Panc1 (cell line): ENCODE data around the gene TMEM87A. TPM values are rescaled to one million over a fixed set of nuclear protein-coding genes. Genes with fewer than 3 reads are reported as not detected.

Experiments
- ATAC-seq: fragments of 200-7000 bp; cut with Tn5 transposase; 2 replicates; pipeline ENCODE4 v1.9.1; 2020; ENCODE audit warnings: mild to moderate bottlenecking, moderate library complexity
- BruUV-seq: library from RNA; stranded (reverse); fragments of 400-500 nt; replicated peaks from 2 replicates; lab custom pipeline; 2021; lab: Mats Ljungman, UMichigan
- CTCF ChIA-PET: fragments of 300-600 bp; sonication (Branson Sonifier 250); formaldehyde crosslinking; loops from one replicate; lab custom pipeline; 2022; ENCODE audit warnings: antibody characterized with exemption; lab: Charles Lee
- POLR2A ChIA-PET: fragments of 300-600 bp; sonication (Branson Sonifier 250); formaldehyde crosslinking; loops from one replicate; lab custom pipeline; 2022; ENCODE audit warnings: antibody characterized with exemption; lab: Charles Lee
- DNase-seq: peaks from one replicate; pipeline ENCODE4 v3.0.0-alpha.2; 2010; ENCODE audit warnings: low read depth, low spot score
- H3K27ac ChIP-seq: 2 replicates; pipeline ENCODE4 v1.5.1; 2011; ENCODE audit warnings: mild to moderate bottlenecking, low read length, inconsistent platforms
- H3K27me3 ChIP-seq: fragments of 200-500 bp; sonication (Bioruptor generic); 2 replicates; pipeline ENCODE4 v1.6.0; 2014; ENCODE audit warnings: low read length, inconsistent platforms; ENCODE audit not compliant: control insufficient read depth, insufficient read depth
- H3K36me3 ChIP-seq: fragments of 200-500 bp; sonication (Bioruptor generic); 2 replicates; pipeline ENCODE4 v1.5.1; 2014; ENCODE audit warnings: inconsistent platforms, mild to moderate bottlenecking, low read length, moderate library complexity; ENCODE audit not compliant: control insufficient read depth, insufficient read depth
- H3K4me1 ChIP-seq: 2 replicates; pipeline ENCODE4 v1.5.1; 2011; ENCODE audit warnings: inconsistent platforms, mild to moderate bottlenecking, low read length, moderate library complexity; ENCODE audit not compliant: control insufficient read depth, insufficient read depth
- H3K4me3 ChIP-seq, 2 experiments: 2 replicates each; pipeline ENCODE4 v1.5.1; 2011 to 2012; ENCODE audit warnings: low read depth in 2 of 2, low read length in 2 of 2, mild to moderate bottlenecking in 2 of 2, inconsistent platforms in 1 of 2, moderate library complexity in 1 of 2
- H3K9me3 ChIP-seq: fragments of 200-500 bp; sonication (Bioruptor generic); 2 replicates; pipeline ENCODE4 v1.5.1; 2014; ENCODE audit warnings: low read depth, mild to moderate bottlenecking, inconsistent platforms, low read length, moderate library complexity; ENCODE audit not compliant: control insufficient read depth, insufficient read depth
- POLR2AphosphoS5 ChIP-seq: IDR thresholded peaks from 2 replicates; pipeline ENCODE4 v1.6.1; 2012; ENCODE audit warnings: mild to moderate bottlenecking, low read depth, low read length, moderate library complexity
- REST ChIP-seq, 2 experiments: IDR thresholded peaks; 2 replicates each; pipeline ENCODE4 v1.6.1; 2011 to 2012; ENCODE audit warnings: low read depth in 2 of 2, control low read depth in 1 of 2, low read length in 1 of 2, mild to moderate bottlenecking in 1 of 2, moderate library complexity in 1 of 2; ENCODE audit not compliant: insufficient read depth in 1 of 2
- SIN3A ChIP-seq: IDR thresholded peaks from 2 replicates; pipeline ENCODE4 v1.6.1; 2012; ENCODE audit warnings: low read depth, mild to moderate bottlenecking, low read length, moderate library complexity, borderline replicate concordance; ENCODE audit not compliant: insufficient read depth
- TCF7L2 ChIP-seq: IDR thresholded peaks from 2 replicates; pipeline ENCODE4 v1.6.1; 2011; ENCODE audit warnings: mild to moderate bottlenecking, low read depth, low read length, inconsistent platforms
- in situ Hi-C: cut with HindIII; loops from 2 replicates; pipeline ENCODE4 v1.10.0; 2016; ENCODE audit warnings: low sequenced_read_pairs, low pct_unique_long_range_greater_than_20kb
- intact Hi-C: fragments of 100-400 bp; cut with micrococcal nuclease; formaldehyde crosslinking; loops from one replicate; pipeline ENCODE4 v1.10.0; 2022; ENCODE audit not compliant: unreplicated experiment
- total RNA-seq: library from RNA; stranded (reverse); gene quantifications from one replicate; pipeline ENCODE4 v1.2.1, GENCODE V29; 2021; ENCODE audit not compliant: unreplicated experiment
- TF ChIP-seq, protein P1 (sequence below): fragments of 450-650 bp; IDR thresholded peaks from 2 replicates; pipeline ENCODE4 v1.5.1; 2017; ENCODE audit warnings: mild to moderate bottlenecking

The TMEM87A gene
- total RNA-seq, 1 experiment from 2014 or later, result 49.6 TPM

GRCh38 chr15:42284551-42284950 is 11.3 kb upstream of the TMEM87A start:
- POLR2A ChIA-PET, result no interaction called here

DNA sequence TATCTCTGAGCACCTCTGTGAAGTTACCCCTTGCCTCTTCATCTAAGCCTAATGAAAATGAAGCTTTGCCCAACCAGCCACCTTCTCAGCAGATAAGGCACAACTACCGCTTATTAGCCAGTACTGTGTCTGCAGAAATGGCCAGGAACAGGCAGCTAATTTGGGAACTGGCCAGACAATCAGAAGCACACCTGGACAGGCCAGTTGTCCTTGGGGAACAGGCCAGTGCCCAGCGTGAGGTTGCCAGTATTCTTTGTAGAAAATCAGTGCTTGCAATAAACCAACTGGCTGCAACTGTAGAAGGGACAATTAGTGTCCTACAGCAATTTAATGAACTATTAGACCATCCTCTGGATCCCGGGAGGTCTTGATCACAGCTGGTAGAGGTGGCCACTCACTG is 10.4 kb upstream of the TMEM87A start:
- H3K27me3 ChIP-seq, result no peaks in the 10 kb centered on the region
- H3K9me3 ChIP-seq, result no peaks in the 10 kb centered on the region
- POLR2A ChIA-PET, result interaction anchor here (0.5 kb wide), 1 partner anchor 142 kb away, joined by 3 read pairs; no protein-coding TSS in a partner anchor
- intact Hi-C loops, result no loop called here
- H3K36me3 ChIP-seq, result no peaks in the 10 kb centered on the region
- in situ Hi-C loops, result no loop called here
- CTCF ChIA-PET, result no interaction called here
- no peak for ATAC-seq
- no peak overlapping the region for H3K27ac ChIP-seq
- BruUV-seq, result no TSS peak
- DNase-seq, result no peak
- H3K4me3 ChIP-seq, result no peak overlapping the region
- H3K4me1 ChIP-seq, result no peaks in the 10 kb centered on the region
- no peak for TF ChIP-seq POLR2AphosphoS5
- TF ChIP-seq REST (IDR thresholded peaks at IDR 0.05; ENCODE audit: insufficient read depth in 1 of 2, low read depth in 2 of 2, low read length in 1 of 2), result no peak
- TF ChIP-seq, protein P1, sequence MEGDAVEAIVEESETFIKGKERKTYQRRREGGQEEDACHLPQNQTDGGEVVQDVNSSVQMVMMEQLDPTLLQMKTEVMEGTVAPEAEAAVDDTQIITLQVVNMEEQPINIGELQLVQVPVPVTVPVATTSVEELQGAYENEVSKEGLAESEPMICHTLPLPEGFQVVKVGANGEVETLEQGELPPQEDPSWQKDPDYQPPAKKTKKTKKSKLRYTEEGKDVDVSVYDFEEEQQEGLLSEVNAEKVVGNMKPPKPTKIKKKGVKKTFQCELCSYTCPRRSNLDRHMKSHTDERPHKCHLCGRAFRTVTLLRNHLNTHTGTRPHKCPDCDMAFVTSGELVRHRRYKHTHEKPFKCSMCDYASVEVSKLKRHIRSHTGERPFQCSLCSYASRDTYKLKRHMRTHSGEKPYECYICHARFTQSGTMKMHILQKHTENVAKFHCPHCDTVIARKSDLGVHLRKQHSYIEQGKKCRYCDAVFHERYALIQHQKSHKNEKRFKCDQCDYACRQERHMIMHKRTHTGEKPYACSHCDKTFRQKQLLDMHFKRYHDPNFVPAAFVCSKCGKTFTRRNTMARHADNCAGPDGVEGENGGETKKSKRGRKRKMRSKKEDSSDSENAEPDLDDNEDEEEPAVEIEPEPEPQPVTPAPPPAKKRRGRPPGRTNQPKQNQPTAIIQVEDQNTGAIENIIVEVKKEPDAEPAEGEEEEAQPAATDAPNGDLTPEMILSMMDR, result no peak
- no peak for TF ChIP-seq TCF7L2
- TF ChIP-seq SIN3A, result no peak

More at GRCh38 chr15:42284551-42284950, 11.3 kb upstream of the TMEM87A start:
- no peak overlapping the region for H3K4me3 ChIP-seq
- H3K27me3 ChIP-seq, result no peaks in the 10 kb centered on the region
- CTCF ChIA-PET, result no interaction called here
- TF ChIP-seq, protein P1, result no peak
- TF ChIP-seq REST (IDR thresholded peaks at IDR 0.05; ENCODE audit: insufficient read depth in 1 of 2, low read depth in 2 of 2, low read length in 1 of 2) (no peak), POLR2AphosphoS5 (no peak), TCF7L2 (no peak), SIN3A (no peak)
- no TSS peak for BruUV-seq
- H3K36me3 ChIP-seq, result no peaks in the 10 kb centered on the region
- no peak for ATAC-seq
- H3K9me3 ChIP-seq, result no peaks in the 10 kb centered on the region
- DNase-seq, result no peak
- intact Hi-C loops (no loop called here), in situ Hi-C loops (no loop called here)
- H3K4me1 ChIP-seq, result no peaks in the 10 kb centered on the region
- no peak overlapping the region for H3K27ac ChIP-seq
